D341Med (cell line): Measurements from ENCODE around the gene RNF31.
"Not testable (repeated sequence)": the region's sequence is repeated elsewhere in the genome, so short reads cannot be mapped to it uniquely, and the experiment has no call there.

Experiments
- DNase-seq: peaks from one replicate; pipeline ENCODE4 v3.0.0; 2012; ENCODE audit warnings: low spot score

The RNF31 gene

GRCh38 chr14:24146978-24147760, at the start of gene RNF31:
TSS of gene RNF31 (plus strand) at chr14:24147498. CDS start at chr14:24147699, 201 bp downstream.
- DNase-seq = peak; percentile 95

GRCh38 chr14:24098229-24098926, 48.9 kb upstream of the RNF31 start:
- DNase-seq = no peak

GRCh38 chr14:24098927-24099813, 48.1 kb upstream of the RNF31 start:
- DNase-seq = no peak

- no peak for DNase-seq
Measured at GRCh38 chr14:24100197-24100981, 46.9 kb upstream of the RNF31 start.

- no peak for DNase-seq
Measured at GRCh38 chr14:24100982-24101494, 46.3 kb upstream of the RNF31 start.

GRCh38 chr14:24102357-24103048, 44.8 kb upstream of the RNF31 start:
- DNase-seq = no peak

- no peak for DNase-seq
Measured at GRCh38 chr14:24103451-24103850, 43.8 kb upstream of the RNF31 start.

- DNase-seq = not testable (repeated sequence)
Measured at GRCh38 chr14:24105609-24106239, 41.6 kb upstream of the RNF31 start.

- DNase-seq = no peak
Measured at GRCh38 chr14:24106672-24107271, 40.5 kb upstream of the RNF31 start.

GRCh38 chr14:24108336-24108874, 38.9 kb upstream of the RNF31 start:
- no peak for DNase-seq

GRCh38 chr14:24110060-24110459, 37.2 kb upstream of the RNF31 start:
- DNase-seq = no peak

GRCh38 chr14:24110523-24110922, 36.8 kb upstream of the RNF31 start:
- DNase-seq = no peak

GRCh38 chr14:24113379-24113800, 33.9 kb upstream of the RNF31 start:
- DNase-seq = no peak

- peak; percentile 85 for DNase-seq
Measured at GRCh38 chr14:24113801-24114531, 33.3 kb upstream of the RNF31 start.

- peak; percentile 95 for DNase-seq
Measured at GRCh38 chr14:24114532-24115421, 32.5 kb upstream of the RNF31 start, which contains the start of the genes DCAF11 and NRL. TSS of gene DCAF11 (plus strand) at chr14:24114777. CDS start at chr14:24115595, 818 bp downstream. TSS of gene NRL (minus strand) at chr14:24114949. CDS start at chr14:24082848, 32,101 bp downstream.

- no peak for DNase-seq
Measured at GRCh38 chr14:24115422-24116127, 31.7 kb upstream of the RNF31 start.
